ENCODE results near the gene SLC38A4.

Gene SLC38A4

GRCh38 chr12:46786774-46787173 is 39.0 kb downstream of the SLC38A4 start:
- Histone ChIP-seq H3K4me3 (no peak overlapping the region), H3K27ac (no peak overlapping the region), H3K36me3 (no peaks in the 10 kb centered on the region), H3K27me3 (no peaks in the 10 kb centered on the region), H3K9me3 (no peaks in the 10 kb centered on the region), H3K4me1 (peaks cover 0 to 8% (median 2%) of the 10 kb centered on the region in 4 donors)
- no peak for TF ChIP-seq CTCF (IDR thresholded peaks at IDR 0.05)
- no peak for DNase-seq
- intact Hi-C loops (cut with DNase I; ENCODE audit: low total_unique reads), result no loop called here

- TF ChIP-seq CTCF (IDR thresholded peaks at IDR 0.05), result no peak
- DNase-seq, result no peak
- intact Hi-C loops (cut with DNase I; ENCODE audit: low total_unique reads), result no loop called here
- H3K9me3 ChIP-seq, result no peaks in the 10 kb centered on the region
- no peaks in the 10 kb centered on the region for H3K27me3 ChIP-seq
- no peaks in the 10 kb centered on the region for H3K36me3 ChIP-seq
- no peak overlapping the region for H3K27ac ChIP-seq
- peaks cover 0 to 8% (median 2%) of the 10 kb centered on the region in 4 donors for H3K4me1 ChIP-seq
- no peak overlapping the region for H3K4me3 ChIP-seq
These were observed 40.4 kb downstream of the SLC38A4 start for GRCh38 chr12:46785382-46785781.

GRCh38 chr12:46783871-46784270 is 41.9 kb downstream of the SLC38A4 start:
- no peak overlapping the region for H3K4me3 ChIP-seq
- intact Hi-C loops (cut with DNase I; ENCODE audit: low total_unique reads), result no loop called here
- H3K27me3 ChIP-seq, result no peaks in the 10 kb centered on the region
- H3K4me1 ChIP-seq, result peaks cover 0 to 8% (median 2%) of the 10 kb centered on the region in 4 donors
- H3K36me3 ChIP-seq, result no peaks in the 10 kb centered on the region
- DNase-seq, result no peak
- no peak for TF ChIP-seq CTCF (IDR thresholded peaks at IDR 0.05)
- H3K27ac ChIP-seq, result no peak overlapping the region
- no peaks in the 10 kb centered on the region for H3K9me3 ChIP-seq

GRCh38 chr12:46779879-46780278 is 45.9 kb downstream of the SLC38A4 start:
- Histone ChIP-seq H3K9me3 (no peaks in the 10 kb centered on the region), H3K4me1 (peaks cover 0 to 4% (median 1%) of the 10 kb centered on the region in 4 donors), H3K27ac (no peak overlapping the region), H3K36me3 (no peaks in the 10 kb centered on the region), H3K27me3 (no peaks in the 10 kb centered on the region), H3K4me3 (no peak overlapping the region)
- intact Hi-C loops (cut with DNase I; ENCODE audit: low total_unique reads), result no loop called here
- no peak for DNase-seq
- TF ChIP-seq CTCF (IDR thresholded peaks at IDR 0.05), result no peak

GRCh38 chr12:46779063-46779462 is 46.7 kb downstream of the SLC38A4 start:
- Histone ChIP-seq H3K27ac (no peak overlapping the region), H3K36me3 (no peaks in the 10 kb centered on the region), H3K4me3 (no peak overlapping the region), H3K4me1 (peaks cover 0 to 4% (median 1%) of the 10 kb centered on the region in 4 donors), H3K9me3 (no peaks in the 10 kb centered on the region), H3K27me3 (no peaks in the 10 kb centered on the region)
- no peak for DNase-seq
- intact Hi-C loops (cut with DNase I; ENCODE audit: low total_unique reads), result no loop called here
- TF ChIP-seq CTCF (IDR thresholded peaks at IDR 0.05), result no peak

- no peak for DNase-seq
- Histone ChIP-seq H3K36me3 (no peaks in the 10 kb centered on the region), H3K4me3 (no peak overlapping the region), H3K4me1 (peaks cover 0 to 10% (median 5%) of the 10 kb centered on the region in 4 donors), H3K27ac (no peak overlapping the region), H3K27me3 (no peaks in the 10 kb centered on the region), H3K9me3 (no peaks in the 10 kb centered on the region)
- intact Hi-C loops (cut with DNase I; ENCODE audit: low total_unique reads), result no loop called here
- no peak for TF ChIP-seq CTCF (IDR thresholded peaks at IDR 0.05)
These were observed 47.4 kb downstream of the SLC38A4 start for GRCh38 chr12:46778415-46778814.
